HS-27A (cell line): ENCODE measurements around the gene MTERF4.

ENCODE experiments used
- DNase-seq: peaks from one replicate; pipeline ENCODE4 v3.0.0-alpha.2; 2012; ENCODE audit warnings: low read depth, missing footprints

The MTERF4 gene

GRCh38 chr2:241050624-241051577 lies 51.2 kb downstream of the MTERF4 start:
- no peak for DNase-seq

DNA sequence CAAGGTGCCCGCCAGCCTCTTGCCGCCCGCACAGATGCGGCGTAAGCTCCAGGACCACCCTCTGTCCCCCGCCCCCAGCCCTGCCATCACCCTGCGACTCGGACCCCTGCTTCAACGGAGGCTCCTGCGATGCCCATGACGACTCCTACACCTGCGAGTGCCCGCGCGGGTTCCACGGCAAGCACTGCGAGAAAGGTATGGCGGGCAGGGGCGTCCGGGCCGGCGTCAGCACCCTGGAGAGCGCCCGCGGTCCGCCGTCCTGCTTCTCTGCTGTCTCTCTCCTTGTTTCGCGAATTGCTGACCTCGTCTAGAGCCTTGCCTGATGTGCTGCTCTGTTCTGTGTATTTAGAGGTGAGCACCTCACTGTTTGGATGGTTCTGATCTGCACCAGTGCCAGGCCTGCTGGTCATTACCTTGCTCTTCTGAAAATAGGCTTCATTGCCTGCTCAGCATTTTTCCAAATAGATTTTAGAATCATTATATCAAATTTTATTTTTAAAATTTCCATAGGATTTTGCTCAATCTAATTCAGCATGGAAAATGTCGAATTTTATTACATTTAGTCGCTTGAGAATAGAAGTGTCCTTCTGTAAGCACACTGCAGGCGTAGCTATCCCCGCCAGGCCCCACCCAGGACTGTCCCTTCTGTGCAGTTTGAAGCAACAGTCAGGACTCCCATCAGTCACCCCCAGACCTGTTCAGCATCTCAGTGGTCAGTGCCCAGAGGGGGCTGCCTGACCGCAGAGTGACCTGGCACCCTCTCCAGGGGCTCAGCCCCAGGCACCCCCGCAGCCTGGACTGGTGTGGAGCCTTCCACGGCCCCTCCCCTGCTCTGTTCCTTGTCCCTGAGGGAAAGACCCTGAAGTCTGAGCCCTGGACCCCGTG lies 52.1 kb downstream of the MTERF4 start:
- no peak for DNase-seq

GRCh38 chr2:241048949-241049343 lies 53.1 kb downstream of the MTERF4 start:
- no peak for DNase-seq

DNA sequence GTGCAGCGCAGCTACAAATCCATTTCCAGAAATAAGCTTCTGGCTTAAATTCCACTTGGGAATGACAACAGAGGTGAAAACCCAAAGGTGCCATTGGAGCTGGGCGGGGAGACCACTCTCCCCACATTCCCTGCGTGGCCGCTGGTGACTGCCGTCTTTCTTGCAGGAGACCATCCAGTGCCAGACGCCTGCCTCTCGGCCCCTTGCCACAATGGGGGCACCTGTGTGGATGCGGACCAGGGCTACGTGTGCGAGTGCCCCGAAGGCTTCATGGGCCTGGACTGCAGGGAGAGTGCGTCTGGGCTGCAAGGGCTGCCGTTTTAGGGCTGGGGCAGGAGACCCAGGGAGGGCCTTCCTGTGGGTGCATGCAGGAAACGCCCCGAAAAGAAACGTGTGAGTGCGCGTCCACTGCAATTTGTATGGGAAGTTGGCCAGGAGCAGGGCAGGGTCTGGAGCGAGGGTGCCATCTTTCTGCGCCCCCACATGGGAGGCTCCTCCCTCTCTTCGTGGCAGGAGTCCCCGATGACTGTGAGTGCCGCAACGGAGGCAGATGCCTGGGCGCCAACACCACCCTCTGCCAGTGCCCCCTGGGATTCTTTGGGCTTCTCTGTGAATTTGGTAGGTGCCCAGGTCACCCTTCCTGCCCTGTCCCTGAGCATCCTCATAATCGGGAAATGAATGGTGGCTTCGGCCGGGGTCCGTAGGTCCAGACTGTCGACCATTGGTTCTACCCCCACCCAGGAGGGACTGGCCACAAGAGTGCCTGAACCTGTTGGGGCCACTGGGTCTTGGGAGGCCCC lies 53.7 kb downstream of the MTERF4 start:
- no peak for DNase-seq

- no peak for DNase-seq
These were observed 54.7 kb downstream of the MTERF4 start for GRCh38 chr2:241047253-241048010.
